ENCODE results near the gene PCOLCE2.

DNA sequence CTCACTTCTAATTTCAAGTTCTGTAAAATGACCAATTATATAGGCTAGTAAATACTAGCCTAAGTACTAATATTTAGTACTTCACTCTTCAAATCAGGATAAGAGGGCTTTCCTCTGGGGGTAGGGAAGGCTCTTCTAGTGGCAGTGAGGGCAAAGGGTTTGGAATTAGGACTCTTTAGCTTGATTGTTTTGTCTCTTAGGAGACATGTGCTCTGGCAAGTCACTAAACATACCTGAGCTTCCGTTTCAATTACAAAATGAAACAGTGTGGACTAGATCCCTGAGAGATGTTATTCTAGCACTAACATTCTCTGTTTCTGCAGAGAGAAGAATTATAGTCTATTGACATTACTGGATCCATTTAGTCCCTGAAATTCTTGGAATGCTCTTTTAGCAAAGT lies 71.5 kb downstream of the PCOLCE2 start:
- no peak for TF ChIP-seq EZH2 (IDR thresholded peaks at IDR 0.05; ENCODE audit: borderline replicate concordance, low read depth, low read length, severe bottlenecking)
- TF ChIP-seq, protein P1, sequence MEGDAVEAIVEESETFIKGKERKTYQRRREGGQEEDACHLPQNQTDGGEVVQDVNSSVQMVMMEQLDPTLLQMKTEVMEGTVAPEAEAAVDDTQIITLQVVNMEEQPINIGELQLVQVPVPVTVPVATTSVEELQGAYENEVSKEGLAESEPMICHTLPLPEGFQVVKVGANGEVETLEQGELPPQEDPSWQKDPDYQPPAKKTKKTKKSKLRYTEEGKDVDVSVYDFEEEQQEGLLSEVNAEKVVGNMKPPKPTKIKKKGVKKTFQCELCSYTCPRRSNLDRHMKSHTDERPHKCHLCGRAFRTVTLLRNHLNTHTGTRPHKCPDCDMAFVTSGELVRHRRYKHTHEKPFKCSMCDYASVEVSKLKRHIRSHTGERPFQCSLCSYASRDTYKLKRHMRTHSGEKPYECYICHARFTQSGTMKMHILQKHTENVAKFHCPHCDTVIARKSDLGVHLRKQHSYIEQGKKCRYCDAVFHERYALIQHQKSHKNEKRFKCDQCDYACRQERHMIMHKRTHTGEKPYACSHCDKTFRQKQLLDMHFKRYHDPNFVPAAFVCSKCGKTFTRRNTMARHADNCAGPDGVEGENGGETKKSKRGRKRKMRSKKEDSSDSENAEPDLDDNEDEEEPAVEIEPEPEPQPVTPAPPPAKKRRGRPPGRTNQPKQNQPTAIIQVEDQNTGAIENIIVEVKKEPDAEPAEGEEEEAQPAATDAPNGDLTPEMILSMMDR (IDR thresholded peaks at IDR 0.05; ENCODE audit: borderline replicate concordance, extremely low read depth, low read length, poor library complexity, severe bottlenecking), result no peak
